Ovary (tissue), 3 donors: ENCODE results near the gene ABTB2.

Source experiments
- EP300 ChIP-seq: sonication (generic); formaldehyde crosslinking; IDR thresholded peaks from one replicate; pipeline ENCODE4 v1.6.1; 2017; ENCODE audit warnings: antibody characterized with exemption
- TF ChIP-seq, protein P1 (sequence below), 3 donors: fragments of 450-650 bp in 2 of 3; fragments of 200-600 bp in 1 of 3; IDR thresholded peaks; one replicate each; pipeline versions ENCODE4 v1.5.1 to v1.8.0; 2016 to 2022; ENCODE audit warnings: antibody characterized with exemption in 3 of 3, mild to moderate bottlenecking in 1 of 3
- donor health status: DM: no; HTN: no; CAD: no.

DNA sequence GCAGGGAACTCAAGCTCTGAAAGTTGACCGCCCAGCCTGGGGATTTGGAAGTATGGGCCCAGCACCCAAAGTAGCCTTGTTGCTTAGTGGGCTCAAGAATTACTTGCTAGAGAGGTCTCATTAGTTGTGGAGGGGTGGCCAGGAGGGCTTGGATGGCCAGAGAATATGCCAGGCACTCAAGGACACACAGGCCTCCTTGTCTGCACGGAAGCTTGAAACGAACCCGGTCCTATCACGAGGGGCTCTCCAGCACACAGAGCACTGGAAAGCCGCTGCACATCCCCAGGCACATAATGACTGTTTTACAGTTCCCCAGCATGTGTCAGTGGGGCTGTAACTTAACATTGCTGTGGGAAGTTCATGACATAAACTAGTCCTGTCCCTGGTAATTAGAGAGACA, 196.4 kb downstream of the ABTB2 start:
- TF ChIP-seq, protein P1, sequence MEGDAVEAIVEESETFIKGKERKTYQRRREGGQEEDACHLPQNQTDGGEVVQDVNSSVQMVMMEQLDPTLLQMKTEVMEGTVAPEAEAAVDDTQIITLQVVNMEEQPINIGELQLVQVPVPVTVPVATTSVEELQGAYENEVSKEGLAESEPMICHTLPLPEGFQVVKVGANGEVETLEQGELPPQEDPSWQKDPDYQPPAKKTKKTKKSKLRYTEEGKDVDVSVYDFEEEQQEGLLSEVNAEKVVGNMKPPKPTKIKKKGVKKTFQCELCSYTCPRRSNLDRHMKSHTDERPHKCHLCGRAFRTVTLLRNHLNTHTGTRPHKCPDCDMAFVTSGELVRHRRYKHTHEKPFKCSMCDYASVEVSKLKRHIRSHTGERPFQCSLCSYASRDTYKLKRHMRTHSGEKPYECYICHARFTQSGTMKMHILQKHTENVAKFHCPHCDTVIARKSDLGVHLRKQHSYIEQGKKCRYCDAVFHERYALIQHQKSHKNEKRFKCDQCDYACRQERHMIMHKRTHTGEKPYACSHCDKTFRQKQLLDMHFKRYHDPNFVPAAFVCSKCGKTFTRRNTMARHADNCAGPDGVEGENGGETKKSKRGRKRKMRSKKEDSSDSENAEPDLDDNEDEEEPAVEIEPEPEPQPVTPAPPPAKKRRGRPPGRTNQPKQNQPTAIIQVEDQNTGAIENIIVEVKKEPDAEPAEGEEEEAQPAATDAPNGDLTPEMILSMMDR (IDR thresholded peaks at IDR 0.05): no peak
- TF ChIP-seq EP300: no peak
